ENCODE measurements around the gene SAMHD1. TPM values are rescaled to one million over a fixed set of nuclear protein-coding genes. Genes with fewer than 3 reads are reported as not detected.
A peak's percentile ranks its signal among the peaks of the same experiment; 100 is the strongest.

SAMHD1 gene
- total and polyA plus RNA-seq, 2 of the 13 experiments (the other 11 are each of a cell fraction or from before 2014, with no cell fraction given): 16.9 to 43.5 TPM

DNA sequence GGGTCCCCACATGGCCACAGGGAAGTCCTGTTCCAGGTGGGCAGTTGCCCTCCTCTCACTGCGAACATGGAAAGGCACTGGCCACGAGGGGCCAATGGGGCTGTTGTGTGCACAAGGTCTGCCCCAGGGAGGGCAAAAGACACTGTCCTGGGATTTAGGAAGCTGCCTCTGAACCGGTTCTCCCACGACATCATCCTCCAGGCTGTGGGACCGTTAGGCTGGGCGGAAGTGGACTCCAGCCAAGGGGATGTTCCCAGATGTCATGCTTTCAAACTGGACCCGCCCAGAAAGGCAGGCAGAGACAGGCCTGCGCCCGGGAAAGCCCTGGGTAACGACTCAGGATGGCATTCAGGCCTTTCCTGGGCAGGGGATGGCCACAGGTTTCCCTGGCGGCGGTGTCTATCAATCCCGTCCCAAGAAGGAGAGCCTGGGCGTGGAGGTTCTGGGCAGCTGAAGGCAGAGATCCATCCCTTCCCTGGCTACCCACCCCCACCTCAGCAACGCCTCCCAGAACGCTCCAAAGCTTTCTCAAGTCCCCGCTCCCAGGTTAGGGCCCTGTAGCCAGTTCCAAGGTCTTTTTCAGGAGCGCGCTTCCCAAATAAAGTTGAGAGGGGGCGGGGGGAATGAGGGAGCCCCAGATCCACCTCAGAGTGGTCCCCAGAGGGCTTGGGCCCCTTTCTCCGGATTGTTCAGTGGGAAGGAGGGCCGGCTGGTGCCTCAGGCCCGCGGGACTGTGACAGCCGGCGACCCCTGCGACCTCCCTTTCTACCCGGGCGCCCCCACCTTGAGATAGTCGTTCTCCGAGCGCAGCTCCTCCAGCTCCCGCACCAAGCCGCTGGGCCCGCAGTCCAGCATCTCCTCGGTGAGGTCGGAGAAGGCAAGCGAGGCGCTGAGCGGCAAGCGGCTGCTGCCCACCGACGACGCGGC is 89.4 kb downstream of the SAMHD1 start (continued):
- peak; percentile 93 for TF ChIP-seq ZNF777 (CRISPR knock-in tag; IDR thresholded peaks at IDR 0.05)
- TF ChIP-seq, protein P1, sequence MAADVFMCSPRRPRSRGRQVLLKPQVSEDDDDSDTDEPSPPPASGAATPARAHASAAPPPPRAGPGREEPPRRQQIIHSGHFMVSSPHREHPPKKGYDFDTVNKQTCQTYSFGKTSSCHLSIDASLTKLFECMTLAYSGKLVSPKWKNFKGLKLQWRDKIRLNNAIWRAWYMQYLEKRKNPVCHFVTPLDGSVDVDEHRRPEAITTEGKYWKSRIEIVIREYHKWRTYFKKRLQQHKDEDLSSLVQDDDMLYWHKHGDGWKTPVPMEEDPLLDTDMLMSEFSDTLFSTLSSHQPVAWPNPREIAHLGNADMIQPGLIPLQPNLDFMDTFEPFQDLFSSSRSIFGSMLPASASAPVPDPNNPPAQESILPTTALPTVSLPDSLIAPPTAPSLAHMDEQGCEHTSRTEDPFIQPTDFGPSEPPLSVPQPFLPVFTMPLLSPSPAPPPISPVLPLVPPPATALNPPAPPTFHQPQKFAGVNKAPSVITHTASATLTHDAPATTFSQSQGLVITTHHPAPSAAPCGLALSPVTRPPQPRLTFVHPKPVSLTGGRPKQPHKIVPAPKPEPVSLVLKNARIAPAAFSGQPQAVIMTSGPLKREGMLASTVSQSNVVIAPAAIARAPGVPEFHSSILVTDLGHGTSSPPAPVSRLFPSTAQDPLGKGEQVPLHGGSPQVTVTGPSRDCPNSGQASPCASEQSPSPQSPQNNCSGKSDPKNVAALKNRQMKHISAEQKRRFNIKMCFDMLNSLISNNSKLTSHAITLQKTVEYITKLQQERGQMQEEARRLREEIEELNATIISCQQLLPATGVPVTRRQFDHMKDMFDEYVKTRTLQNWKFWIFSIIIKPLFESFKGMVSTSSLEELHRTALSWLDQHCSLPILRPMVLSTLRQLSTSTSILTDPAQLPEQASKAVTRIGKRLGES (CRISPR knock-in tag; IDR thresholded peaks at IDR 0.05; ENCODE audit: borderline replicate concordance): no peak
- peak; percentile 90 for TF ChIP-seq TGIF2 (CRISPR knock-in tag; IDR thresholded peaks at IDR 0.05)
- TF ChIP-seq ZNF570 (CRISPR knock-in tag; IDR thresholded peaks at IDR 0.05; ENCODE audit: borderline replicate concordance): no peak
- TF ChIP-seq HDAC6 (IDR thresholded peaks at IDR 0.05; ENCODE audit: low read depth, low read length): no peak
- no peak for TF ChIP-seq HNRNPUL1 (IDR thresholded peaks at IDR 0.05; ENCODE audit: low read depth, low read length)
- no peak for TF ChIP-seq MYNN (CRISPR knock-in tag; IDR thresholded peaks at IDR 0.05; ENCODE audit: low read depth)
- TF ChIP-seq CENPX (CRISPR knock-in tag; IDR thresholded peaks at IDR 0.05): no peak
- TF ChIP-seq ERF (CRISPR knock-in tag; IDR thresholded peaks at IDR 0.05): peak; percentile 60; the same call in 1 of the 2 replicates
- TF ChIP-seq ZNF775 (CRISPR knock-in tag; IDR thresholded peaks at IDR 0.05; ENCODE audit: borderline replicate concordance): no peak
- TF ChIP-seq NFE2 (CRISPR knock-in tag; IDR thresholded peaks at IDR 0.05): no peak
- TF ChIP-seq, protein P2, sequence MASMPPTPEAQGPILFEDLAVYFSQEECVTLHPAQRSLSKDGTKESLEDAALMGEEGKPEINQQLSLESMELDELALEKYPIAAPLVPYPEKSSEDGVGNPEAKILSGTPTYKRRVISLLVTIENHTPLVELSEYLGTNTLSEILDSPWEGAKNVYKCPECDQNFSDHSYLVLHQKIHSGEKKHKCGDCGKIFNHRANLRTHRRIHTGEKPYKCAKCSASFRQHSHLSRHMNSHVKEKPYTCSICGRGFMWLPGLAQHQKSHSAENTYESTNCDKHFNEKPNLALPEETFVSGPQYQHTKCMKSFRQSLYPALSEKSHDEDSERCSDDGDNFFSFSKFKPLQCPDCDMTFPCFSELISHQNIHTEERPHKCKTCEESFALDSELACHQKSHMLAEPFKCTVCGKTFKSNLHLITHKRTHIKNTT (CRISPR knock-in tag; IDR thresholded peaks at IDR 0.05): no peak; the same call in 1 of the 2 replicates
- no peak for TF ChIP-seq ZSCAN30 (CRISPR knock-in tag; IDR thresholded peaks at IDR 0.05)
- TF ChIP-seq, protein P3, sequence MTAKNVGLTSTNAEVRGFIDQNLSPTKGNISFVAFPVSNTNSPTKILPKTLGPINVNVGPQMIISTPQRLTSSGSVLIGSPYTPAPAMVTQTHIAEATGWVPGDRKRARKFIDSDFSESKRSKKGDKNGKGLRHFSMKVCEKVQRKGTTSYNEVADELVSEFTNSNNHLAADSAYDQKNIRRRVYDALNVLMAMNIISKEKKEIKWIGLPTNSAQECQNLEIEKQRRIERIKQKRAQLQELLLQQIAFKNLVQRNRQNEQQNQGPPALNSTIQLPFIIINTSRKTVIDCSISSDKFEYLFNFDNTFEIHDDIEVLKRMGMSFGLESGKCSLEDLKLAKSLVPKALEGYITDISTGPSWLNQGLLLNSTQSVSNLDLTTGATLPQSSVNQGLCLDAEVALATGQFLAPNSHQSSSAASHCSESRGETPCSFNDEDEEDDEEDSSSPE (CRISPR knock-in tag; IDR thresholded peaks at IDR 0.05): peak; percentile 49; the same call in 1 of the 2 replicates
- TF ChIP-seq MBNL3 (CRISPR knock-in tag; conservative IDR thresholded peaks at IDR 0.05): no peak
- TF ChIP-seq NR1H2 (CRISPR knock-in tag; IDR thresholded peaks at IDR 0.05; ENCODE audit: borderline replicate concordance, low read depth): no peak
- peak; percentile 90 for TF ChIP-seq POLR2G (IDR thresholded peaks at IDR 0.05; ENCODE audit: low read depth, low read length)
- TF ChIP-seq TAF1 (CRISPR knock-in tag; IDR thresholded peaks at IDR 0.05): peak; percentile 87
- TF ChIP-seq, protein P4, sequence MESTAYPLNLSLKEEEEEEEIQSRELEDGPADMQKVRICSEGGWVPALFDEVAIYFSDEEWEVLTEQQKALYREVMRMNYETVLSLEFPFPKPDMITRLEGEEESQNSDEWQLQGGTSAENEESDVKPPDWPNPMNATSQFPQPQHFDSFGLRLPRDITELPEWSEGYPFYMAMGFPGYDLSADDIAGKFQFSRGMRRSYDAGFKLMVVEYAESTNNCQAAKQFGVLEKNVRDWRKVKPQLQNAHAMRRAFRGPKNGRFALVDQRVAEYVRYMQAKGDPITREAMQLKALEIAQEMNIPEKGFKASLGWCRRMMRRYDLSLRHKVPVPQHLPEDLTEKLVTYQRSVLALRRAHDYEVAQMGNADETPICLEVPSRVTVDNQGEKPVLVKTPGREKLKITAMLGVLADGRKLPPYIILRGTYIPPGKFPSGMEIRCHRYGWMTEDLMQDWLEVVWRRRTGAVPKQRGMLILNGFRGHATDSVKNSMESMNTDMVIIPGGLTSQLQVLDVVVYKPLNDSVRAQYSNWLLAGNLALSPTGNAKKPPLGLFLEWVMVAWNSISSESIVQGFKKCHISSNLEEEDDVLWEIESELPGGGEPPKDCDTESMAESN (CRISPR knock-in tag; conservative IDR thresholded peaks at IDR 0.05): peak; percentile 38; the same call in 1 of the 2 replicates
- TF ChIP-seq ZNF367 (CRISPR knock-in tag; IDR thresholded peaks at IDR 0.05; ENCODE audit: borderline replicate concordance): no peak
- TF ChIP-seq NRL (CRISPR knock-in tag; IDR thresholded peaks at IDR 0.05; ENCODE audit: borderline replicate concordance): 0 out of 2 replicates have a peak, but pooled peaks have one; percentile 76
- no peak for TF ChIP-seq ATRX (CRISPR knock-in tag; IDR thresholded peaks at IDR 0.05; ENCODE audit: borderline replicate concordance)
- TF ChIP-seq ZNF530 (CRISPR knock-in tag; IDR thresholded peaks at IDR 0.05; ENCODE audit: low read depth): no peak
